ENCODE measurements around the gene POMC. TPM values are rescaled to one million over a fixed set of nuclear protein-coding genes. Genes with fewer than 3 reads are reported as not detected.

POMC gene
- total and polyA plus RNA-seq, 2 of the 13 experiments (the other 11 are each of a cell fraction or from before 2014, with no cell fraction given), result not detected

DNA sequence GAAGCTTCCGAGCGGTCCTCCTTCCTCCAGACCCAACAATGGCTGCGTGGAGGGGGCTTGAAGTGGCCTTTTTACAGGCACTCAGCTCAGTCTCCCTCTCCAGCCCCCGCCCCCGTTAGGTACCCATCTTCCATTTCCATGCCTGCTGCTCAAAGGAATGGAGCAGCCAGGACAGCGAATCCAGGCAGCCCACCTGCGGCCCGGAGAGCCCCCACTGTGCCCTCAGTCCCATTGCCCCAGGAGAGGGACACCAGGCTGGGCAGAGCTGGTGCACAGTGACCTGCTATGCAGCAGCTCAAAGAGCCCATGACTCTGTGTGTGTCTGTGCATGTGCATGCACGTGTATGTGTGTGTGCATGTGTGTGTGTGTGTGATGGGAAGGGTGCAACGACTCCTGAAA lies 10.6 kb upstream of the POMC start:
- BruUV-seq (replicated peaks), result no TSS peak
- Histone ChIP-seq H3K9ac (ENCODE audit: insufficient read depth, low read depth, low read length) (no peak overlapping the region), H2AFZ (ENCODE audit: low read length) (no peak overlapping the region), H3K4me1 (ENCODE audit: insufficient read depth, low read length) (no peaks in the 10 kb centered on the region), H3K4me3 (replicated peaks in 1 of 3; ENCODE audit: insufficient read depth in 1 of 3, low read depth in 2 of 3, low read length in 3 of 3) (no peak overlapping the region), H3K9me3 (ENCODE audit: low read length) (peaks cover 7% of the 10 kb centered on the region; the same call in 1 of the 2 replicates), H3K36me3 (replicated peaks in 1 of 2; ENCODE audit: control insufficient read depth in 1 of 2, insufficient read depth in 2 of 2, low read length in 2 of 2) (no peaks in the 10 kb centered on the region), H4K20me1 (ENCODE audit: insufficient read depth, low read length) (no peaks in the 10 kb centered on the region), H3K79me2 (ENCODE audit: insufficient read depth, low read length) (no peaks in the 10 kb centered on the region), H3K27me3 (ENCODE audit: control insufficient read depth in 1 of 2, insufficient read depth in 2 of 2, low read length in 2 of 2) (peaks cover 8 to 28% of the 10 kb centered on the region in 2 experiments; a peak in 3 of 5 replicates), H3K4me2 (ENCODE audit: low read depth, low read length) (no peak overlapping the region), H3K27ac (ENCODE audit: extremely low read length, insufficient read depth, low read length) (no peak overlapping the region)
- FAIRE-seq (no peak), DNase-seq (ENCODE audit: low spot score) (no peak), ATAC-seq (no peak)
- CTCF ChIA-PET (ENCODE audit: low intra/inter-chr PET ratio, low total read pairs), result no interaction called here
- in situ Hi-C loops (cut with HindIII; ENCODE audit: extremely low pct_ligation_motif_present, low pct_unique_long_range_greater_than_20kb) (no loop called here), intact Hi-C loops (cut with micrococcal nuclease; ENCODE audit: unreplicated experiment) (no loop called here)
- WGBS (ENCODE audit: low lambda C conversion rate), result 18% methylated on average over 10 of the region's 10 CpGs
- POLR2A ChIA-PET, result no interaction called here
- TF ChIP-seq SKI (IDR thresholded peaks at IDR 0.05; ENCODE audit: partially characterized antibody) (no peak), RAD21 (CRISPR knock-in tag; IDR thresholded peaks at IDR 0.05) (no peak), ZNF550 (CRISPR knock-in tag; IDR thresholded peaks at IDR 0.05; ENCODE audit: borderline replicate concordance) (no peak), ZNF333 (CRISPR knock-in tag; IDR thresholded peaks at IDR 0.05; ENCODE audit: borderline replicate concordance) (no peak), ZNF382 (CRISPR knock-in tag; IDR thresholded peaks at IDR 0.05; ENCODE audit: borderline replicate concordance) (no peak), KMT2A (CRISPR knock-in tag; IDR thresholded peaks at IDR 0.05) (no peak), XBP1 (CRISPR knock-in tag; IDR thresholded peaks at IDR 0.05) (no peak), ZBTB49 (CRISPR knock-in tag; IDR thresholded peaks at IDR 0.05; ENCODE audit: borderline replicate concordance) (no peak), ZBTB38 (CRISPR knock-in tag; IDR thresholded peaks at IDR 0.05) (no peak), BRD4 (CRISPR knock-in tag; IDR thresholded peaks at IDR 0.05) (no peak), TRIM22 (IDR thresholded peaks at IDR 0.05) (no peak), RELA (CRISPR knock-in tag; IDR thresholded peaks at IDR 0.05) (no peak), ZNF205 (CRISPR knock-in tag; IDR thresholded peaks at IDR 0.05) (no peak)
- TF ChIP-seq, protein P1, sequence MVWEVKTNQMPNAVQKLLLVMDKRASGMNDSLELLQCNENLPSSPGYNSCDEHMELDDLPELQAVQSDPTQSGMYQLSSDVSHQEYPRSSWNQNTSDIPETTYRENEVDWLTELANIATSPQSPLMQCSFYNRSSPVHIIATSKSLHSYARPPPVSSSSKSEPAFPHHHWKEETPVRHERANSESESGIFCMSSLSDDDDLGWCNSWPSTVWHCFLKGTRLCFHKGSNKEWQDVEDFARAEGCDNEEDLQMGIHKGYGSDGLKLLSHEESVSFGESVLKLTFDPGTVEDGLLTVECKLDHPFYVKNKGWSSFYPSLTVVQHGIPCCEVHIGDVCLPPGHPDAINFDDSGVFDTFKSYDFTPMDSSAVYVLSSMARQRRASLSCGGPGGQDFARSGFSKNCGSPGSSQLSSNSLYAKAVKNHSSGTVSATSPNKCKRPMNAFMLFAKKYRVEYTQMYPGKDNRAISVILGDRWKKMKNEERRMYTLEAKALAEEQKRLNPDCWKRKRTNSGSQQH (CRISPR knock-in tag; IDR thresholded peaks at IDR 0.05; ENCODE audit: low read depth), result no peak
- TF ChIP-seq, protein P2, sequence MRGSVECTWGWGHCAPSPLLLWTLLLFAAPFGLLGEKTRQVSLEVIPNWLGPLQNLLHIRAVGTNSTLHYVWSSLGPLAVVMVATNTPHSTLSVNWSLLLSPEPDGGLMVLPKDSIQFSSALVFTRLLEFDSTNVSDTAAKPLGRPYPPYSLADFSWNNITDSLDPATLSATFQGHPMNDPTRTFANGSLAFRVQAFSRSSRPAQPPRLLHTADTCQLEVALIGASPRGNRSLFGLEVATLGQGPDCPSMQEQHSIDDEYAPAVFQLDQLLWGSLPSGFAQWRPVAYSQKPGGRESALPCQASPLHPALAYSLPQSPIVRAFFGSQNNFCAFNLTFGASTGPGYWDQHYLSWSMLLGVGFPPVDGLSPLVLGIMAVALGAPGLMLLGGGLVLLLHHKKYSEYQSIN (CRISPR knock-in tag; IDR thresholded peaks at IDR 0.05; ENCODE audit: borderline replicate concordance), result no peak
- TF ChIP-seq, protein P3, sequence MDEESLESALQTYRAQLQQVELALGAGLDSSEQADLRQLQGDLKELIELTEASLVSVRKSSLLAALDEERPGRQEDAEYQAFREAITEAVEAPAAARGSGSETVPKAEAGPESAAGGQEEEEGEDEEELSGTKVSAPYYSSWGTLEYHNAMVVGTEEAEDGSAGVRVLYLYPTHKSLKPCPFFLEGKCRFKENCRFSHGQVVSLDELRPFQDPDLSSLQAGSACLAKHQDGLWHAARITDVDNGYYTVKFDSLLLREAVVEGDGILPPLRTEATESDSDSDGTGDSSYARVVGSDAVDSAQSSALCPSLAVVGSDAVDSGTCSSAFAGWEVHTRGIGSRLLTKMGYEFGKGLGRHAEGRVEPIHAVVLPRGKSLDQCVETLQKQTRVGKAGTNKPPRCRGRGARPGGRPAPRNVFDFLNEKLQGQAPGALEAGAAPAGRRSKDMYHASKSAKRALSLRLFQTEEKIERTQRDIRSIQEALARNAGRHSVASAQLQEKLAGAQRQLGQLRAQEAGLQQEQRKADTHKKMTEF (CRISPR knock-in tag; IDR thresholded peaks at IDR 0.05), result no peak

Measured in HepG2 (cell line).